Hepatocyte (in vitro differentiated cells): ENCODE results near the gene CXCL14.

Experiments
- EZH2 ChIP-seq: fragments of 200-600 bp; sonication (generic); IDR thresholded peaks from 2 replicates; pipeline ENCODE4 v1.6.1; 2016; ENCODE audit warnings: antibody characterized with exemption, mild to moderate bottlenecking, borderline replicate concordance
- TF ChIP-seq, protein P1 (sequence below): fragments of 200-600 bp; sonication (generic); IDR thresholded peaks from 2 replicates; pipeline ENCODE4 v1.5.1; 2016; ENCODE audit warnings: antibody characterized with exemption, mild to moderate bottlenecking; ENCODE audit not compliant: poor library complexity

DNA sequence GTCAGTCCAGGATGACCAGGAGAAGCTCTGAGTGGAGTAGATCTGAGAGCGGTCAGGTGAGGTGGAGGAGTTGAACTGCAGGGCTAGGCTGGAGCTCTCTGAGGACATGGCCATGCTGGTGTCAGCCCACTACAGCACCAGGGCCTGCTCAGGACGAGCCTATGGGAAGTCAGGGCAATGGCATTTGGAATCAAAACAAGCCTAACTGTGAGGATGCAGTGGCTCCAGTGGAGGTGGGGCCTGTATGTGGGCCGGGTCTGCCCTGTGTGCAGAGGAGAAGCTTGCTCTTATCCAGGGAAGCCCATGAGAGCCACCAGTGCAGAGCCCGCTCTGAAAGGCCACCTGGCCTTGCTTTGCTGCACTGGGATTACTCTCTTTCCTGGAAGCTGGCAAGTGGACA lies 11.1 kb downstream of the CXCL14 start:
- TF ChIP-seq, protein P1, sequence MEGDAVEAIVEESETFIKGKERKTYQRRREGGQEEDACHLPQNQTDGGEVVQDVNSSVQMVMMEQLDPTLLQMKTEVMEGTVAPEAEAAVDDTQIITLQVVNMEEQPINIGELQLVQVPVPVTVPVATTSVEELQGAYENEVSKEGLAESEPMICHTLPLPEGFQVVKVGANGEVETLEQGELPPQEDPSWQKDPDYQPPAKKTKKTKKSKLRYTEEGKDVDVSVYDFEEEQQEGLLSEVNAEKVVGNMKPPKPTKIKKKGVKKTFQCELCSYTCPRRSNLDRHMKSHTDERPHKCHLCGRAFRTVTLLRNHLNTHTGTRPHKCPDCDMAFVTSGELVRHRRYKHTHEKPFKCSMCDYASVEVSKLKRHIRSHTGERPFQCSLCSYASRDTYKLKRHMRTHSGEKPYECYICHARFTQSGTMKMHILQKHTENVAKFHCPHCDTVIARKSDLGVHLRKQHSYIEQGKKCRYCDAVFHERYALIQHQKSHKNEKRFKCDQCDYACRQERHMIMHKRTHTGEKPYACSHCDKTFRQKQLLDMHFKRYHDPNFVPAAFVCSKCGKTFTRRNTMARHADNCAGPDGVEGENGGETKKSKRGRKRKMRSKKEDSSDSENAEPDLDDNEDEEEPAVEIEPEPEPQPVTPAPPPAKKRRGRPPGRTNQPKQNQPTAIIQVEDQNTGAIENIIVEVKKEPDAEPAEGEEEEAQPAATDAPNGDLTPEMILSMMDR = no peak
- no peak for TF ChIP-seq EZH2
